ENCODE measurements around the gene DHX35. TPM values are rescaled to one million over a fixed set of nuclear protein-coding genes. Genes with fewer than 3 reads are reported as not detected.

DHX35 gene
- total and polyA plus RNA-seq, 2 of the 13 experiments (the other 11 are each of a cell fraction or from before 2014, with no cell fraction given): 25.8 to 28.7 TPM

DNA sequence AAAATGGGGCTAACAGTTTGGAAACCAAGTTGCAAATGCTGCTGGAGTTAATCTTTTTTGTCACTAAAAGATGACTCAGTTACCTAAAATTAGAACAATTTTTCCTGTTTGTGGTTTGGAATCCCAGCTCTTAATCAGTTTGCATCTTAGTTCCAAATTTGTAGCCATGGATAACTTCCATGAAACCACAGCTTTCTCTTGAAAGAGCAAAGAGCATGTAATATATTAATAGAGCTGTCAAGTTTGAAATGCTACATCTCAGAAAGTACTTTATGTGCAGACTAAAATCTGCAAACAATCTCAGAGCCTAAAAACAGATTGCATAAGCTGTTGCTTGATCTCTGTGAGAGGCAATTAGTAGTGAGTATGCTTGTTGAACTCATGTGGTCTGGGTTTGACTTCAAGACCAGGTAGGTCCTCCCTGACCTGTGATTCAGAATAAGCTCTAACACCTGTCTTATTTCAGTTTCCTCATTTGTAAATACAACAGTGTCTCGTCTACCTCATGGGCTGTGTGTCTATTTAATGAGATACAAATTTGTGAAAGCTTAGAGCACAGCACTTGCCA, 23.5 kb downstream of the DHX35 start (continued):
- TF ChIP-seq, protein P1, sequence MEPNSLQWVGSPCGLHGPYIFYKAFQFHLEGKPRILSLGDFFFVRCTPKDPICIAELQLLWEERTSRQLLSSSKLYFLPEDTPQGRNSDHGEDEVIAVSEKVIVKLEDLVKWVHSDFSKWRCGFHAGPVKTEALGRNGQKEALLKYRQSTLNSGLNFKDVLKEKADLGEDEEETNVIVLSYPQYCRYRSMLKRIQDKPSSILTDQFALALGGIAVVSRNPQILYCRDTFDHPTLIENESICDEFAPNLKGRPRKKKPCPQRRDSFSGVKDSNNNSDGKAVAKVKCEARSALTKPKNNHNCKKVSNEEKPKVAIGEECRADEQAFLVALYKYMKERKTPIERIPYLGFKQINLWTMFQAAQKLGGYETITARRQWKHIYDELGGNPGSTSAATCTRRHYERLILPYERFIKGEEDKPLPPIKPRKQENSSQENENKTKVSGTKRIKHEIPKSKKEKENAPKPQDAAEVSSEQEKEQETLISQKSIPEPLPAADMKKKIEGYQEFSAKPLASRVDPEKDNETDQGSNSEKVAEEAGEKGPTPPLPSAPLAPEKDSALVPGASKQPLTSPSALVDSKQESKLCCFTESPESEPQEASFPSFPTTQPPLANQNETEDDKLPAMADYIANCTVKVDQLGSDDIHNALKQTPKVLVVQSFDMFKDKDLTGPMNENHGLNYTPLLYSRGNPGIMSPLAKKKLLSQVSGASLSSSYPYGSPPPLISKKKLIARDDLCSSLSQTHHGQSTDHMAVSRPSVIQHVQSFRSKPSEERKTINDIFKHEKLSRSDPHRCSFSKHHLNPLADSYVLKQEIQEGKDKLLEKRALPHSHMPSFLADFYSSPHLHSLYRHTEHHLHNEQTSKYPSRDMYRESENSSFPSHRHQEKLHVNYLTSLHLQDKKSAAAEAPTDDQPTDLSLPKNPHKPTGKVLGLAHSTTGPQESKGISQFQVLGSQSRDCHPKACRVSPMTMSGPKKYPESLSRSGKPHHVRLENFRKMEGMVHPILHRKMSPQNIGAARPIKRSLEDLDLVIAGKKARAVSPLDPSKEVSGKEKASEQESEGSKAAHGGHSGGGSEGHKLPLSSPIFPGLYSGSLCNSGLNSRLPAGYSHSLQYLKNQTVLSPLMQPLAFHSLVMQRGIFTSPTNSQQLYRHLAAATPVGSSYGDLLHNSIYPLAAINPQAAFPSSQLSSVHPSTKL (CRISPR knock-in tag; IDR thresholded peaks at IDR 0.05): peak; percentile 80
- TF ChIP-seq ZNF614 (CRISPR knock-in tag; IDR thresholded peaks at IDR 0.05; ENCODE audit: borderline replicate concordance): peak; percentile 97; the same call in 1 of the 2 replicates
- TF ChIP-seq PHF5A (CRISPR knock-in tag; IDR thresholded peaks at IDR 0.05; ENCODE audit: low read depth, unreplicated experiment): peak; percentile 30
- TF ChIP-seq, protein P2, sequence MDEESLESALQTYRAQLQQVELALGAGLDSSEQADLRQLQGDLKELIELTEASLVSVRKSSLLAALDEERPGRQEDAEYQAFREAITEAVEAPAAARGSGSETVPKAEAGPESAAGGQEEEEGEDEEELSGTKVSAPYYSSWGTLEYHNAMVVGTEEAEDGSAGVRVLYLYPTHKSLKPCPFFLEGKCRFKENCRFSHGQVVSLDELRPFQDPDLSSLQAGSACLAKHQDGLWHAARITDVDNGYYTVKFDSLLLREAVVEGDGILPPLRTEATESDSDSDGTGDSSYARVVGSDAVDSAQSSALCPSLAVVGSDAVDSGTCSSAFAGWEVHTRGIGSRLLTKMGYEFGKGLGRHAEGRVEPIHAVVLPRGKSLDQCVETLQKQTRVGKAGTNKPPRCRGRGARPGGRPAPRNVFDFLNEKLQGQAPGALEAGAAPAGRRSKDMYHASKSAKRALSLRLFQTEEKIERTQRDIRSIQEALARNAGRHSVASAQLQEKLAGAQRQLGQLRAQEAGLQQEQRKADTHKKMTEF (CRISPR knock-in tag; IDR thresholded peaks at IDR 0.05): peak; percentile 67; the same call in 1 of the 2 replicates
- TF ChIP-seq NFIC (IDR thresholded peaks at IDR 0.05; ENCODE audit: low read length): peak; percentile 36; the same call in 1 of the 2 replicates
- no peak for TF ChIP-seq ZNF230 (CRISPR knock-in tag; IDR thresholded peaks at IDR 0.05)
- TF ChIP-seq HNF4A (CRISPR knock-in tag; IDR thresholded peaks at IDR 0.05): peak; percentile 48
- TF ChIP-seq IRF2 (CRISPR knock-in tag; IDR thresholded peaks at IDR 0.05): peak; percentile 66; the same call in 1 of the 2 replicates
- no peak for TF ChIP-seq ZSCAN20 (CRISPR knock-in tag; IDR thresholded peaks at IDR 0.05; ENCODE audit: borderline replicate concordance)
- peak; percentile 73; the same call in 1 of the 2 replicates for TF ChIP-seq MED1 (CRISPR knock-in tag; IDR thresholded peaks at IDR 0.05)
- peak; percentile 47; the same call in 1 of the 2 replicates for TF ChIP-seq RXRB (CRISPR knock-in tag; IDR thresholded peaks at IDR 0.05; ENCODE audit: borderline replicate concordance)
- TF ChIP-seq FOXA3 (CRISPR knock-in tag; IDR thresholded peaks at IDR 0.05): peak; percentile 34; the same call in 1 of the 2 replicates
- TF ChIP-seq, protein P3, sequence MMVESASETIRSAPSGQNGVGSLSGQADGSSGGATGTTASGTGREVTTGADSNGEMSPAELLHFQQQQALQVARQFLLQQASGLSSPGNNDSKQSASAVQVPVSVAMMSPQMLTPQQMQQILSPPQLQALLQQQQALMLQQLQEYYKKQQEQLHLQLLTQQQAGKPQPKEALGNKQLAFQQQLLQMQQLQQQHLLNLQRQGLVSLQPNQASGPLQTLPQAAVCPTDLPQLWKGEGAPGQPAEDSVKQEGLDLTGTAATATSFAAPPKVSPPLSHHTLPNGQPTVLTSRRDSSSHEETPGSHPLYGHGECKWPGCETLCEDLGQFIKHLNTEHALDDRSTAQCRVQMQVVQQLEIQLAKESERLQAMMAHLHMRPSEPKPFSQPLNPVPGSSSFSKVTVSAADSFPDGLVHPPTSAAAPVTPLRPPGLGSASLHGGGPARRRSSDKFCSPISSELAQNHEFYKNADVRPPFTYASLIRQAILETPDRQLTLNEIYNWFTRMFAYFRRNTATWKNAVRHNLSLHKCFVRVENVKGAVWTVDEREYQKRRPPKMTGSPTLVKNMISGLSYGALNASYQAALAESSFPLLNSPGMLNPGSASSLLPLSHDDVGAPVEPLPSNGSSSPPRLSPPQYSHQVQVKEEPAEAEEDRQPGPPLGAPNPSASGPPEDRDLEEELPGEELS (CRISPR knock-in tag; IDR thresholded peaks at IDR 0.05): peak; percentile 66
- peak; percentile 59 for TF ChIP-seq TCF7 (IDR thresholded peaks at IDR 0.05; ENCODE audit: low read depth)
- TF ChIP-seq, protein P4, sequence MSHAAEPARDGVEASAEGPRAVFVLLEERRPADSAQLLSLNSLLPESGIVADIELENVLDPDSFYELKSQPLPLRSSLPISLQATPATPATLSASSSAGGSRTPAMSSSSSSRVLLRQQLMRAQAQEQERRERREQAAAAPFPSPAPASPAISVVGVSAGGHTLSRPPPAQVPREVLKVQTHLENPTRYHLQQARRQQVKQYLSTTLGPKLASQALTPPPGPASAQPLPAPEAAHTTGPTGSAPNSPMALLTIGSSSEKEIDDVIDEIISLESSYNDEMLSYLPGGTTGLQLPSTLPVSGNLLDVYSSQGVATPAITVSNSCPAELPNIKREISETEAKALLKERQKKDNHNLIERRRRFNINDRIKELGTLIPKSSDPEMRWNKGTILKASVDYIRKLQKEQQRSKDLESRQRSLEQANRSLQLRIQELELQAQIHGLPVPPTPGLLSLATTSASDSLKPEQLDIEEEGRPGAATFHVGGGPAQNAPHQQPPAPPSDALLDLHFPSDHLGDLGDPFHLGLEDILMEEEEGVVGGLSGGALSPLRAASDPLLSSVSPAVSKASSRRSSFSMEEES (CRISPR knock-in tag; IDR thresholded peaks at IDR 0.05): 0 out of 2 replicates have a peak, but pooled peaks have one; percentile 49
- peak; percentile 47; the same call in 1 of the 2 replicates for TF ChIP-seq HMG20A (CRISPR knock-in tag; IDR thresholded peaks at IDR 0.05; ENCODE audit: borderline replicate concordance)
- TF ChIP-seq, protein P5, sequence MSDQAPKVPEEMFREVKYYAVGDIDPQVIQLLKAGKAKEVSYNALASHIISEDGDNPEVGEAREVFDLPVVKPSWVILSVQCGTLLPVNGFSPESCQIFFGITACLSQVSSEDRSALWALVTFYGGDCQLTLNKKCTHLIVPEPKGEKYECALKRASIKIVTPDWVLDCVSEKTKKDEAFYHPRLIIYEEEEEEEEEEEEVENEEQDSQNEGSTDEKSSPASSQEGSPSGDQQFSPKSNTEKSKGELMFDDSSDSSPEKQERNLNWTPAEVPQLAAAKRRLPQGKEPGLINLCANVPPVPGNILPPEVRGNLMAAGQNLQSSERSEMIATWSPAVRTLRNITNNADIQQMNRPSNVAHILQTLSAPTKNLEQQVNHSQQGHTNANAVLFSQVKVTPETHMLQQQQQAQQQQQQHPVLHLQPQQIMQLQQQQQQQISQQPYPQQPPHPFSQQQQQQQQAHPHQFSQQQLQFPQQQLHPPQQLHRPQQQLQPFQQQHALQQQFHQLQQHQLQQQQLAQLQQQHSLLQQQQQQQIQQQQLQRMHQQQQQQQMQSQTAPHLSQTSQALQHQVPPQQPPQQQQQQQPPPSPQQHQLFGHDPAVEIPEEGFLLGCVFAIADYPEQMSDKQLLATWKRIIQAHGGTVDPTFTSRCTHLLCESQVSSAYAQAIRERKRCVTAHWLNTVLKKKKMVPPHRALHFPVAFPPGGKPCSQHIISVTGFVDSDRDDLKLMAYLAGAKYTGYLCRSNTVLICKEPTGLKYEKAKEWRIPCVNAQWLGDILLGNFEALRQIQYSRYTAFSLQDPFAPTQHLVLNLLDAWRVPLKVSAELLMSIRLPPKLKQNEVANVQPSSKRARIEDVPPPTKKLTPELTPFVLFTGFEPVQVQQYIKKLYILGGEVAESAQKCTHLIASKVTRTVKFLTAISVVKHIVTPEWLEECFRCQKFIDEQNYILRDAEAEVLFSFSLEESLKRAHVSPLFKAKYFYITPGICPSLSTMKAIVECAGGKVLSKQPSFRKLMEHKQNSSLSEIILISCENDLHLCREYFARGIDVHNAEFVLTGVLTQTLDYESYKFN (CRISPR knock-in tag; conservative IDR thresholded peaks at IDR 0.05): 0 out of 2 replicates have a peak, but pooled peaks have one; percentile 56

Measured in HepG2 (cell line).